ENCODE data around the gene SORCS1.

Gene SORCS1

DNA sequence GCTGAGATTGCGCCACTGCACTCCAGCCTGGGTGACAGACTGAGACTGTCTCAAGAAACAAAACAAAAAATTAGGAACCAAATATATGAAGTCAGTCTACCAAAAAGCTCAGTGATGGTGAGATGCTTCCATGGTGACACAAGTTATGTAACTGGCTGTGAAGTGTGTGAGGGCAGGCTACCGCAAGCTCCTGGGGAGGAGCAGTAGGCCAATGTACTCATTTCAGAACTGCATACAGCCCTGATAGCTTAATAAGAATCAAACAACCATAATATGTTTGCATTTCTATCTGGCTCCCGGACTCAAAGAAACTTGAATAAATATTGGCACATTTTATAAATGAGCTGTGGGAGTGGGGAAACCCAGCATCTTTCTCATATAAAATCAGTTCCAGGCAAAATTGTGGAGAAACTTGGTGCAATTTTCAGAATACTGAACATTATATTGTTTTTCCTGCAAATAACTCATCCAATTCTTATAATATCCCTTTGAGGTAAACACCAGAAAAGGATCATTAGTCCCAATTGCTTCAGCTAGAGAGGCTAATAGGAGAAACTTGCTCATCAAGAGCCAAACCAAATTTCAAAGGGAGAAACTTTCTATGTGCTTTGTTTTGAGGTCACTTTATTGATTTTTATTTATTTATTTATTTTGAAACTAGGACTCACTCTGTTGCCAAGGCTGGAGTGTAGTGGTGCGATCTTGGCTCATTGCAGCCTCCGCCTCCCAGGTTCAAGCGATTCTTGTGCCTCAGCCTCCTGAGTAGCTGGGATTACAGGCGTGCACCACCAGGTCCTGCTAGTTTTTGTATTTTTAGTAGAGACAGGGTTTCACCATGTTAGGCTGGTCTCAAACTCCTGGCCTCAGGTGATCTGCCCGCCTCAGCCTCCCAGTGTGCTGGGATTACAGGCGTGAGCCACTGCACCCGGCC is 127.0 kb downstream of the SORCS1 start:
- peaks cover 21% of the 10 kb centered on the region for H3K4me1 Mint-ChIP-seq
- no peak overlapping the region for H3K4me3 Mint-ChIP-seq
- TF ChIP-seq, protein P1, sequence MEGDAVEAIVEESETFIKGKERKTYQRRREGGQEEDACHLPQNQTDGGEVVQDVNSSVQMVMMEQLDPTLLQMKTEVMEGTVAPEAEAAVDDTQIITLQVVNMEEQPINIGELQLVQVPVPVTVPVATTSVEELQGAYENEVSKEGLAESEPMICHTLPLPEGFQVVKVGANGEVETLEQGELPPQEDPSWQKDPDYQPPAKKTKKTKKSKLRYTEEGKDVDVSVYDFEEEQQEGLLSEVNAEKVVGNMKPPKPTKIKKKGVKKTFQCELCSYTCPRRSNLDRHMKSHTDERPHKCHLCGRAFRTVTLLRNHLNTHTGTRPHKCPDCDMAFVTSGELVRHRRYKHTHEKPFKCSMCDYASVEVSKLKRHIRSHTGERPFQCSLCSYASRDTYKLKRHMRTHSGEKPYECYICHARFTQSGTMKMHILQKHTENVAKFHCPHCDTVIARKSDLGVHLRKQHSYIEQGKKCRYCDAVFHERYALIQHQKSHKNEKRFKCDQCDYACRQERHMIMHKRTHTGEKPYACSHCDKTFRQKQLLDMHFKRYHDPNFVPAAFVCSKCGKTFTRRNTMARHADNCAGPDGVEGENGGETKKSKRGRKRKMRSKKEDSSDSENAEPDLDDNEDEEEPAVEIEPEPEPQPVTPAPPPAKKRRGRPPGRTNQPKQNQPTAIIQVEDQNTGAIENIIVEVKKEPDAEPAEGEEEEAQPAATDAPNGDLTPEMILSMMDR (IDR thresholded peaks at IDR 0.05; ENCODE audit: unreplicated experiment in 3 of 3): no peak
- H3K9me3 Mint-ChIP-seq: no peaks in the 10 kb centered on the region
- no peaks in the 10 kb centered on the region for H3K27me3 Mint-ChIP-seq (ENCODE audit: low read depth)
- no peak overlapping the region for H3K27ac Mint-ChIP-seq
- H3K36me3 Mint-ChIP-seq (ENCODE audit: low read depth): no peaks in the 10 kb centered on the region

DNA sequence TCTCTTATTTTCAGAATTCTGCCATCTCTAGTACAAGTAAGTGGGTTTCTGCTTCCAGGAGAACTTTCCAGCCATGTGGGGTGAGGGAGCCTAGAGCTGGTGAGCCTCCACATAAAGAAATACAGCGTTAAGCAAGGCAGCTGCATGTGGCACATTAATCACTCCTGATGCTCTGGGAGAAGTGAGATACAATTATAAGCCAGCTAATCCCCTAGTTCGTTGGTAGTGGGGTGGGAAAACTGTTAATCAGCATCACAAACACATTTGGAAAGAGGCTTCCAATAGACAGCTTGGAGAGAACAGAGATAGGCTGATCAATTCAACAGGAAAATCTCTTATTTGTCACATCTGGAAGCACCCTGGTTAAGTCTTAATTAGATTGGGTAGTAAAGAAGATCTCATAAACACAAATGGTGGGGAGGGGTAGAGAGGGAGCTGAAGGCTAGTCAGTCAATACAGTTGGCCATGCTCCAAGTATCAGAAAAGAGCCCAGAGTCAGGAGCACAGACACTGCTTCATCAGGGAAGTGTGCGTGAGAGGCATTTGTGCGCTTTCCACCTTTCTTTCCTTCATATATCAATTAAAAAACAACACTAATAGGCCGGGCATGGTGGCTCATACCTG is 130.6 kb downstream of the SORCS1 start:
- H3K4me1 Mint-ChIP-seq: peaks cover 26% of the 10 kb centered on the region
- no peak overlapping the region for H3K4me3 Mint-ChIP-seq
- no peaks in the 10 kb centered on the region for H3K36me3 Mint-ChIP-seq (ENCODE audit: low read depth)
- TF ChIP-seq, protein P1 (IDR thresholded peaks at IDR 0.05; ENCODE audit: unreplicated experiment in 3 of 3): no peak
- no peaks in the 10 kb centered on the region for H3K27me3 Mint-ChIP-seq (ENCODE audit: low read depth)
- H3K27ac Mint-ChIP-seq: no peak overlapping the region
- no peaks in the 10 kb centered on the region for H3K9me3 Mint-ChIP-seq

DNA sequence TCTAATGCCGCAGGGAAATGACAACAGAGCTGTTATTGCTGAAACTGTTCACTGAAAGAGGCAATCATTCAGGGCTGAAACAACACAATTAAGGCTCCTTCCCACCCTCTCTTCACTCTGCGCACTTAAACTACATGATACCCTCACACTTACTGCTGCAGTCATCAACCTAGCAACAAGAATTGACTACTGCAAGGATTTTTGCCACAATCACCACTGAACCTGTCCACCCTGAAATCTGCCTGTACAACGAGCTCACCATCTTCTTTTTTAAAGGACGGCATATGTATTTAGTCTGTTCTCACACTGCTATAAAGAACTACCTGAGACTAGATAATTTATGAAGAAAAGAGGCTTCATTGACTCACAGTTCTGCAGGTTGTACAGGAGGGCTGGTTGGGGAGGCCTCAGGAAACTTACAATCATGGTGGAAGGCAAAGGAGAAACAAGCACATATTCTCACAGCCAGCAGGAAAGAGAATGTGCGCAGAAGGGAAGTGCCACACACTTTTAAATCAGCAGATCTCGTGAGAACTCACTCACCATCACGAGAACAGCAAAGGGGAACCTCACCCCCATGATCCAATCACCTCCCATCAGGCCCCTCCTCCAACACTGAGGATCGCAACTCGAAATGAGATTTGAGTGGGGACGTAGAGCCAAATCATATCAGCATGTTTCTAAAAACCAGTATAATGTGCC is 131.7 kb downstream of the SORCS1 start:
- H3K36me3 Mint-ChIP-seq (ENCODE audit: low read depth): no peaks in the 10 kb centered on the region
- H3K27ac Mint-ChIP-seq: peak overlapping the region; percentile 50 to 62 (median 55)
- H3K4me1 Mint-ChIP-seq: peaks cover 26% of the 10 kb centered on the region
- TF ChIP-seq, protein P1 (IDR thresholded peaks at IDR 0.05; ENCODE audit: unreplicated experiment in 3 of 3): no peak
- H3K9me3 Mint-ChIP-seq: no peaks in the 10 kb centered on the region
- no peak overlapping the region for H3K4me3 Mint-ChIP-seq
- no peaks in the 10 kb centered on the region for H3K27me3 Mint-ChIP-seq (ENCODE audit: low read depth)

DNA sequence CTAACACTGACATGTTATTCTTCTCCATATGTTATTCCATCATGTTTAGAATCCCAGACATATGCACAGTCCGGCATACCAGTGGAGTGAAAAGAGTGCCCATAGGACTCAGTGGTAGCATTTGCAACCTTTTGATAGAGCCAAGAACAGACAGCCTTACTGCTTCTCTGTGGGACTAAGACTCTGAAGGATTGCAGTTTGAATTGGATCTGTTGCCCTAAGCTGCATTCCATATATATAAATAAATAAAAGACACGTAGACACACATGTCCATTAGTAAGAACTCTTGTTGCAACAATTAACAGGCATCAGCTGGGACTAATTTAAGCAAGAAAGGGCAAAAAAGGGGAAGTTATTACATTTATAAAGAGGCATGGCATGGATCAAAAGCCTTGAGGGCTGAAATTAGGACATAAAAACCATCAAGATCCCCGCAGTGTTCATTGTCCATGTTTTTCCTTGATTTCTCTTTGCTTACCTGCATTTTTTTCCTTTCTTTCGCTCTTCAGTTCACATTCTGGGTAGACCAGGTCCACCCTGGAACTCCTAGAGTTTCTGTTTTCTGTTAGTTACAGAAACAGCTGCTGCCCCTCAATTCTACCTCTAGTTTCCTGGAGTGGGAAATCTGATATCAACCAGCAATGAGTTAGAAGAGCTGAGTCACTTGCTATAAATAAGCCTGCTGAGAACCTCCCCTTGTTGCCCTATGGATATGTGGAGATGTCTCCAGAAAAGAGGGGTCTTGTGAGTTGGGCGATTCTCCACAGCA is 132.4 kb downstream of the SORCS1 start:
- Mint-ChIP-seq H3K36me3 (ENCODE audit: low read depth) (no peaks in the 10 kb centered on the region), H3K4me3 (peak overlapping the region in 1 of 3 experiments; percentile 46), H3K9me3 (no peaks in the 10 kb centered on the region), H3K4me1 (peaks cover 26% of the 10 kb centered on the region), H3K27me3 (ENCODE audit: low read depth) (peaks cover 3% of the 10 kb centered on the region), H3K27ac (peak overlapping the region; percentile 50 to 62 (median 55))
- TF ChIP-seq, protein P1 (IDR thresholded peaks at IDR 0.05; ENCODE audit: unreplicated experiment in 3 of 3): no peak

DNA sequence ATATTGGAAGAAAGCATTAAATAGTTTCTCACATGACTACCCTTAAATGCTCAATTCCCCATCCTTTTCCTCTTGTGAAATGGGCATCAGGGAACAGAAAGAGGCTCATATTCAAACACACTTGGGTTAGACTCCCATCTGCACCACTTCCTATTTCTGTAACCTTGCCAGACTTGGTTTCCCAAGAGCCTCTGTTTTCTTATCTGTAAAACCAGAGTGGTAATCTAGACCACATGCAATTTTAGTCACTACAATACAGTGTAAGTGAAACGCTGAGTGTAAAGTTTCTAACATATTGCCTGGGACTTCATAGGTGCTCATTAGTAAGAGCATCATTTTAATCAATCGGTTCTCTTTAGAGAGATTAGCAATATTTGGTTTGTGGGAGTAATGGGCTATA is 136.3 kb downstream of the SORCS1 start:
- Mint-ChIP-seq H3K4me3 (no peak overlapping the region), H3K4me1 (peaks cover 19% of the 10 kb centered on the region), H3K9me3 (no peaks in the 10 kb centered on the region), H3K27ac (no peak overlapping the region), H3K27me3 (ENCODE audit: low read depth) (peaks cover 4% of the 10 kb centered on the region), H3K36me3 (ENCODE audit: low read depth) (no peaks in the 10 kb centered on the region)
- TF ChIP-seq, protein P1 (IDR thresholded peaks at IDR 0.05; ENCODE audit: unreplicated experiment in 3 of 3): no peak

All from nephron (organoid).